ENCODE data around the gene INTS7.

Gene INTS7

GRCh38 chr1:211912038-211912437, 123.3 kb downstream of the INTS7 start:
- Histone ChIP-seq H3K4me1 (ENCODE audit: low read length) (peaks cover 35% of the 10 kb centered on the region), H3K4me2 (ENCODE audit: low read length) (no peak overlapping the region), H3K27ac (ENCODE audit: low read length) (no peak overlapping the region), H3K4me3 (ENCODE audit: low read length) (no peak overlapping the region), H3K27me3 (ENCODE audit: low read depth, low read length) (peaks cover 2% of the 10 kb centered on the region; the same call in 1 of the 2 replicates), H3K36me3 (replicated peaks; ENCODE audit: low read depth, low read length) (peaks cover 13% of the 10 kb centered on the region), H4K20me1 (ENCODE audit: insufficient read depth, low read length) (no peaks in the 10 kb centered on the region), H2AFZ (ENCODE audit: low read depth, low read length) (no peak overlapping the region), H3K9me3 (ENCODE audit: insufficient read depth, low read length) (peaks cover 15% of the 10 kb centered on the region), H3K9ac (ENCODE audit: low read length) (no peak overlapping the region), H3K79me2 (ENCODE audit: low read length) (no peaks in the 10 kb centered on the region)
- TF ChIP-seq, protein P1, sequence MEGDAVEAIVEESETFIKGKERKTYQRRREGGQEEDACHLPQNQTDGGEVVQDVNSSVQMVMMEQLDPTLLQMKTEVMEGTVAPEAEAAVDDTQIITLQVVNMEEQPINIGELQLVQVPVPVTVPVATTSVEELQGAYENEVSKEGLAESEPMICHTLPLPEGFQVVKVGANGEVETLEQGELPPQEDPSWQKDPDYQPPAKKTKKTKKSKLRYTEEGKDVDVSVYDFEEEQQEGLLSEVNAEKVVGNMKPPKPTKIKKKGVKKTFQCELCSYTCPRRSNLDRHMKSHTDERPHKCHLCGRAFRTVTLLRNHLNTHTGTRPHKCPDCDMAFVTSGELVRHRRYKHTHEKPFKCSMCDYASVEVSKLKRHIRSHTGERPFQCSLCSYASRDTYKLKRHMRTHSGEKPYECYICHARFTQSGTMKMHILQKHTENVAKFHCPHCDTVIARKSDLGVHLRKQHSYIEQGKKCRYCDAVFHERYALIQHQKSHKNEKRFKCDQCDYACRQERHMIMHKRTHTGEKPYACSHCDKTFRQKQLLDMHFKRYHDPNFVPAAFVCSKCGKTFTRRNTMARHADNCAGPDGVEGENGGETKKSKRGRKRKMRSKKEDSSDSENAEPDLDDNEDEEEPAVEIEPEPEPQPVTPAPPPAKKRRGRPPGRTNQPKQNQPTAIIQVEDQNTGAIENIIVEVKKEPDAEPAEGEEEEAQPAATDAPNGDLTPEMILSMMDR (IDR thresholded peaks at IDR 0.05; ENCODE audit: low read depth, low read length), result no peak
- no peak for TF ChIP-seq EZH2phosphoT487 (IDR thresholded peaks at IDR 0.05; ENCODE audit: low read depth)

DNA sequence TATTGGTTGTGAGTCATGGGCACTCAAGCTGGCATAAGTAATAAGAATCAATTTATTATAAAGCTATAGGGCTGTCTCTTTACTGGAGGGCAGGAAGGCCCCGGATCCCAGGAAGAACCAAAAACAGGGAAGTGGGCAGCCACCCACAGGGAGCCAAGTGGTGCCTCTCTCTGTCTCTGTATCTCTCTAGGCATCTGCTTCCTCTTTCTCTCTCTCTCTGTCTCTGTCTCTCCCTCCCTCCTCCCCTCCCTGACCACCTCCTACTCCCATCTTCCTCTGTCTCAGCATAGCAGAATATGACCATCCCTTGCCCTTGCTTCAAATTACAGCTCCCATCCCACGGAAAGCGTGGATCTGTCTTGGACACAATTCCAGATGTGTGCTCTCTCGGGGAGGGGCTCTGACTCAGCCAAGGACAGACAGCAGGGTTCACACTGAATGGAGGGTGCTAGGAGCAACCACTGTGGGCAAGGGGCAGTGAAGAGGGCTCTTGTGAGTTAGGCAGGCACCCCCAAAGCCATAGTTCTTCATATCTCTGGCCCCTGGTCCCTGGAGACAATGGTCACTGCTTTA, 124.4 kb downstream of the INTS7 start:
- Histone ChIP-seq H3K27me3 (ENCODE audit: low read depth, low read length) (no peaks in the 10 kb centered on the region), H3K4me2 (ENCODE audit: low read length) (no peak overlapping the region)
- TF ChIP-seq EZH2phosphoT487 (IDR thresholded peaks at IDR 0.05; ENCODE audit: low read depth), result no peak
- TF ChIP-seq, protein P1 (IDR thresholded peaks at IDR 0.05; ENCODE audit: low read depth, low read length), result no peak

DNA sequence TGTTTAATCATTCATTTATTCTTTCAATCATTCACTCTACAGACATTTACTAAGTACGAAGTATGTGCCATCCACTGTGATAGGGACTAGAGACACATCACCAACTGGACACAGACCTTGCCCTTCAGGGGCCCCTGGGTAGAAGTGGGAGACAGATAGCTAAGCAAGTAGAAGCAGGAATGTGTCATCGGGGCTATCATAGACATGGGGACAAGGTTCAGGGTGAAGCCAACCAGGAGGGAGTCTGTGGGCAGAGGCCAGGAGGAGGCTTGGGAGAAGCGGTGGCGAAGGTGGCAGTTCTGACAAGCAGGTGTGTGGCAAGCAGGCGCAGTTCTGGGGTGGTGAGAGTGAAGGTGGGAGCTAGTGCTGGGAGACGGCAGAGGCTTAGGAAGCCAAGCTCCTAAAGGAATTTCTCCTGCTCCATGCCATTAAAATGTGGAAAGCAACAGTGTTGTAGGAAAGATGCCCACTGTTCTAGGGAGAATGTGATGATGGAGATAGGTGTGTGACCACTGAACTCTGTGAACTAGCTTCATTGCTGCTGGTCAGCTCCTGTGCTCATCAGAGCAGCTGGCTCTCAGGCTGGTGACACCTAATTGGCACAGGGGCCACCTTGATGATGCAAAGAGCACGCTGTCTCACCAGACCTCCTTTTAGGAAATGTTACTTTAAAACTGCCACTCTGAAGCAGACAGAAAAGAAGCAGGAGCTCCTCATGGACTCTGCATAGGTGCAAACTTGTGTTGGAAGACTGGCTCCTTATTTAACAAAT, 125.1 kb downstream of the INTS7 start:
- Histone ChIP-seq H3K4me3 (ENCODE audit: low read length) (no peak overlapping the region), H3K4me1 (ENCODE audit: low read length) (peaks cover 27% of the 10 kb centered on the region), H4K20me1 (ENCODE audit: insufficient read depth, low read length) (no peaks in the 10 kb centered on the region), H3K27me3 (ENCODE audit: low read depth, low read length) (no peaks in the 10 kb centered on the region), H3K27ac (ENCODE audit: low read length) (no peak overlapping the region), H3K4me2 (ENCODE audit: low read length) (no peak overlapping the region), H3K36me3 (replicated peaks; ENCODE audit: low read depth, low read length) (peaks cover 13% of the 10 kb centered on the region), H3K79me2 (ENCODE audit: low read length) (no peaks in the 10 kb centered on the region), H3K9me3 (ENCODE audit: insufficient read depth, low read length) (peaks cover 15% of the 10 kb centered on the region), H3K9ac (ENCODE audit: low read length) (no peak overlapping the region), H2AFZ (ENCODE audit: low read depth, low read length) (no peak overlapping the region)
- TF ChIP-seq, protein P1 (IDR thresholded peaks at IDR 0.05; ENCODE audit: low read depth, low read length), result no peak
- no peak for TF ChIP-seq EZH2phosphoT487 (IDR thresholded peaks at IDR 0.05; ENCODE audit: low read depth)

More for the DNA sequence above, 124.4 kb downstream of the INTS7 start:
- no peak overlapping the region for H3K27ac ChIP-seq (ENCODE audit: low read length)
- H3K9ac ChIP-seq (ENCODE audit: low read length), result no peak overlapping the region
- H3K9me3 ChIP-seq (ENCODE audit: insufficient read depth, low read length), result peaks cover 15% of the 10 kb centered on the region
- H3K4me1 ChIP-seq (ENCODE audit: low read length), result peaks cover 30% of the 10 kb centered on the region
- no peak overlapping the region for H3K4me3 ChIP-seq (ENCODE audit: low read length)
- H3K79me2 ChIP-seq (ENCODE audit: low read length), result no peaks in the 10 kb centered on the region
- no peak overlapping the region for H2AFZ ChIP-seq (ENCODE audit: low read depth, low read length)
- H3K36me3 ChIP-seq (replicated peaks; ENCODE audit: low read depth, low read length), result peaks cover 13% of the 10 kb centered on the region
- no peaks in the 10 kb centered on the region for H4K20me1 ChIP-seq (ENCODE audit: insufficient read depth, low read length)

DNA sequence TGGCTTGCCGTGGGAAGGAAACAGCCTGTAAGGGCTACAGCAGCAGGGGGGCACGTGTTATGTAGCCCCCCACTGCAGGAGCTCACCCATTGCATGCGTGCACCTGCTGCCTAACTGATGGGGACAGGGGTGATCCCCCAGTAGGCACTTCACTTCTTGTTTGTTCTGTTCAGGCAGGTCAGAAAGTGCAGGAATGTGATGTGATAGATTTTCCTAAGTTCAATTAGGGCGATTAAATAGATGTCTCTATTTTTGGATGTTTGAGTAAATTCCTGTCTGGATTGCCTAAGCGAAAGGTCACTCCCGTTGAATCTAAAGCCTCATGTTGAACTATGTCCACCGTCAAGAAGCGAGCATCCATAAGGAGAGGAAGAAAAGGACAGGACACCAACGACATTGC, 126.0 kb downstream of the INTS7 start:
- Histone ChIP-seq H3K4me1 (ENCODE audit: low read length) (peaks cover 27% of the 10 kb centered on the region), H3K79me2 (ENCODE audit: low read length) (no peaks in the 10 kb centered on the region), H3K27me3 (ENCODE audit: low read depth, low read length) (no peaks in the 10 kb centered on the region), H3K9me3 (ENCODE audit: insufficient read depth, low read length) (peaks cover 15% of the 10 kb centered on the region), H3K36me3 (replicated peaks; ENCODE audit: low read depth, low read length) (peaks cover 13% of the 10 kb centered on the region), H3K4me2 (ENCODE audit: low read length) (no peak overlapping the region), H2AFZ (ENCODE audit: low read depth, low read length) (no peak overlapping the region), H3K9ac (ENCODE audit: low read length) (no peak overlapping the region), H3K27ac (ENCODE audit: low read length) (no peak overlapping the region), H4K20me1 (ENCODE audit: insufficient read depth, low read length) (no peaks in the 10 kb centered on the region), H3K4me3 (ENCODE audit: low read length) (no peak overlapping the region)
- TF ChIP-seq, protein P1 (IDR thresholded peaks at IDR 0.05; ENCODE audit: low read depth, low read length), result no peak
- TF ChIP-seq EZH2phosphoT487 (IDR thresholded peaks at IDR 0.05; ENCODE audit: low read depth), result no peak

Measured in OCI-LY3 (cell line).